ENCODE measurements around the gene GRK1. TPM values are rescaled to one million over a fixed set of nuclear protein-coding genes. Genes with fewer than 3 reads are reported as not detected.

Gene GRK1
- total RNA-seq, 4 donors from 2014 or later, result not detected

- Histone ChIP-seq H3K4me1 (peaks cover 24% of the 10 kb centered on the region), H3K4me3 (no peak overlapping the region), H3K9me3 (no peaks in the 10 kb centered on the region), H3K36me3 (no peaks in the 10 kb centered on the region), H3K27ac (no peak overlapping the region), H3K27me3 (no peaks in the 10 kb centered on the region)
- DNase-seq (ENCODE audit: low spot score in 2 of 2), result peak; percentile 52 to 77
- WGBS, result 92% methylated on average over 18 of the region's 37 CpGs
- TF ChIP-seq POLR2A (IDR thresholded peaks at IDR 0.05), result no peak
- TF ChIP-seq POLR2AphosphoS5 (IDR thresholded peaks at IDR 0.05), result no peak
- TF ChIP-seq EP300 (IDR thresholded peaks at IDR 0.05), result no peak
- no peak for TF ChIP-seq CTCF (IDR thresholded peaks at IDR 0.05)
Observed at GRCh38 chr13:113651511-113652403, 15.3 kb upstream of the GRK1 start.

- no peaks in the 10 kb centered on the region for H3K27me3 ChIP-seq
- H3K36me3 ChIP-seq, result no peaks in the 10 kb centered on the region
- H3K4me3 ChIP-seq, result no peak overlapping the region
- no peak for TF ChIP-seq POLR2AphosphoS5 (IDR thresholded peaks at IDR 0.05)
- TF ChIP-seq EP300 (IDR thresholded peaks at IDR 0.05), result no peak
- no peak for TF ChIP-seq CTCF (IDR thresholded peaks at IDR 0.05)
- WGBS, result 92% methylated on average over 24 of the region's 24 CpGs
- no peak overlapping the region for H3K27ac ChIP-seq
- no peaks in the 10 kb centered on the region for H3K9me3 ChIP-seq
- peak in 1 of 2 donors; percentile 63 for DNase-seq (ENCODE audit: low spot score in 2 of 2)
- peaks cover 15% of the 10 kb centered on the region for H3K4me1 ChIP-seq
Observed at GRCh38 chr13:113652404-113653263, 14.4 kb upstream of the GRK1 start.

GRCh38 chr13:113653264-113654174 lies 13.5 kb upstream of the GRK1 start:
- peak; percentile 48 to 62 for DNase-seq (ENCODE audit: low spot score in 2 of 2)
- 60% methylated on average over 20 of the region's 24 CpGs for WGBS
- H3K4me1 ChIP-seq, result peaks cover 9% of the 10 kb centered on the region
- TF ChIP-seq POLR2A (IDR thresholded peaks at IDR 0.05) (no peak), CTCF (IDR thresholded peaks at IDR 0.05) (no peak), POLR2AphosphoS5 (IDR thresholded peaks at IDR 0.05) (no peak), EP300 (IDR thresholded peaks at IDR 0.05) (no peak)
- no peak overlapping the region for H3K4me3 ChIP-seq
- no peak overlapping the region for H3K27ac ChIP-seq
- H3K36me3 ChIP-seq, result no peaks in the 10 kb centered on the region
- peaks cover 3% of the 10 kb centered on the region for H3K27me3 ChIP-seq
- no peaks in the 10 kb centered on the region for H3K9me3 ChIP-seq

- peak in 1 of 2 donors; percentile 29 for DNase-seq (ENCODE audit: low spot score in 2 of 2)
- Histone ChIP-seq H3K27me3 (peaks cover 3% of the 10 kb centered on the region), H3K36me3 (no peaks in the 10 kb centered on the region), H3K27ac (no peak overlapping the region), H3K4me1 (peaks cover 9% of the 10 kb centered on the region), H3K4me3 (no peak overlapping the region), H3K9me3 (no peaks in the 10 kb centered on the region)
- TF ChIP-seq EP300 (IDR thresholded peaks at IDR 0.05) (no peak), POLR2AphosphoS5 (IDR thresholded peaks at IDR 0.05) (no peak), CTCF (IDR thresholded peaks at IDR 0.05) (no peak), POLR2A (IDR thresholded peaks at IDR 0.05) (no peak)
- 73% methylated on average over 9 of the region's 9 CpGs for WGBS
Observed at GRCh38 chr13:113654175-113654560, 12.9 kb upstream of the GRK1 start.
